ENCODE results near the gene ZEB1.
"Not testable (repeated sequence)": the region's sequence is repeated elsewhere in the genome, so short reads cannot be mapped to it uniquely, and the experiment has no call there.

The ZEB1 gene

DNA sequence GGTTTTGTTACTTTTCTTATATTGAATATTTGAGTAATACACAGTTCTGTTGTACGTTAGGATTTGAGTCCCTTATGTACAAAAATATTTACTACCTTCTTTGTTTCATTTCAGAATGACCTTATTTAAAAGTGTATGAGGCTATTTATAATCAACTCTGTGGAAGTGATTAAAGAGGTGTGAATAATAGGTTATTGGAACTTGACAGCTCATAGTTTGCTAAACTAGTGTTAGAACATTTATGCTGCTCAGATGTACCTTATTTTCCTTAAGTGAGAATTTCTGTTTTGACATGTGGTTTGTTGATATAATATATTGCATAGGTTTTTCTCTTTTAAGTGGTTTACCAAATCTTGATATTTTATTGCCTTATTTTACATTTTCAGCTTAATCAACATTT lies 105.5 kb downstream of the ZEB1 start:
- no peak for DNase-seq (ENCODE audit: low read depth)

GRCh38 chr10:31426401-31426800 lies 107.4 kb downstream of the ZEB1 start:
- no peak for DNase-seq (ENCODE audit: low read depth)

DNA sequence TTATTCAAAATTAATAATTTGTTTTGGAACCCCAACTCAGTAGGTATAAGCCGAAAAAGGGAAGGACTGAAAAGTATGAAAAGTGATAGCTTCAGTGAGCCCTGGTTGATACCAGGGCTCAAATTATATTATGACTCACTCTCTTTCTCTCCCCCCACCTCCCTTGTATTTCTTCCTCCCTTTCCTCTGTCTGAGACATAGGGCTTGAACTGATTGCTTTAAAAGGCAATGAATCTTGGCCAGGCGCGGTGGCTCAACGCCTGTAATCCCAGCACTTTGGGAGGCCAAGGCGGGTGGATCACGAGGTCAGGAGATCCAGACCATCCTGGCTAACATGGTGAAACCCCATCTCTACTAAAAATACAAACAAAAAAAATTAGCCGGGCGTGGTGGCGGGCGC lies 108.3 kb downstream of the ZEB1 start:
- not testable (repeated sequence) for DNase-seq (ENCODE audit: low read depth)

GRCh38 chr10:31428499-31428898 lies 109.5 kb downstream of the ZEB1 start:
- not testable (repeated sequence) for DNase-seq (ENCODE audit: low read depth)

- DNase-seq (ENCODE audit: low read depth), result no peak
Measured at GRCh38 chr10:31431021-31431420, 112.0 kb downstream of the ZEB1 start.

GRCh38 chr10:31437959-31438358 lies 118.9 kb downstream of the ZEB1 start:
- DNase-seq (ENCODE audit: low read depth), result no peak

- no peak for DNase-seq (ENCODE audit: low read depth)
Measured at GRCh38 chr10:31451766-31452165, 132.8 kb downstream of the ZEB1 start.

DNA sequence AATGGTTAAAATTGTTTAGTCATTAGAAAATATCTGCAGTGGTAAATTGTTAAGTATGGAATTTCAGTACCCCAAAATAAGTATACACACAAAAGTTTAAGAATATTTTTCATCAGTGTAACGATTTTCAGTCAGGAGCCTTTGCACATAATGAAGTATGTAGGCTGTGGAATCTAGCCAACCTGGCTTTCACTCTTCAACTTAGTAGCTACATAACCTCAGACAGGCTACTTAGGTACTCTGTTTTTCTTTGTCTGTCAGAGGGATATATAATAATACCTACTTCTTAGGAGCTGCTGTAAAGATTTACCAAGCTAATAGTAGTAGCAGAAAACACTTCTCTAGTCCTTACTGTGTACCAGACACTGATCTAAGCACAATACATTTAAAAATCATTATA lies 137.5 kb downstream of the ZEB1 start:
- DNase-seq (ENCODE audit: low read depth), result no peak

DNA sequence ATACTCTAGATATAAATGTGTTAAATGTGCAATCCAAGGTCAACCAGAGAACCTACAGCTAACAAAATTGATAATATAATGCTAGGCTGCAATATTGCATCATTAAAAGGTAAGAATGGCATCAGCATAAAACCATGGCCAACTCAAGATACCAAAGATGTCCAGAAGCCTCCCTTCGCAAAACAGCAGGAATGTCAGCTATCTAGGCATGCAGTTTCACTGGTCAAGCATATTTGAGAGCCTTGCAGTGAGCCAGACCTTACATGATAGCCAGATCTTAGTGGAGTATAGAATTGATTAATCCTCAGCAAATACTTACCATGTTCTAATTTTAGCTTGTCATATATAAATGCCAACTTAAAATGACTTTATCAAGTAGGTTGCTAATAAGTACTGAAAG lies 138.8 kb downstream of the ZEB1 start:
- no peak for DNase-seq (ENCODE audit: low read depth)

- DNase-seq (ENCODE audit: low read depth), result no peak
Measured at GRCh38 chr10:31458974-31459373, 140.0 kb downstream of the ZEB1 start.

GRCh38 chr10:31460242-31460641 lies 141.2 kb downstream of the ZEB1 start:
- no peak for DNase-seq (ENCODE audit: low read depth)

- no peak for DNase-seq (ENCODE audit: low read depth)
Measured at GRCh38 chr10:31464552-31464951, 145.5 kb downstream of the ZEB1 start.

DNA sequence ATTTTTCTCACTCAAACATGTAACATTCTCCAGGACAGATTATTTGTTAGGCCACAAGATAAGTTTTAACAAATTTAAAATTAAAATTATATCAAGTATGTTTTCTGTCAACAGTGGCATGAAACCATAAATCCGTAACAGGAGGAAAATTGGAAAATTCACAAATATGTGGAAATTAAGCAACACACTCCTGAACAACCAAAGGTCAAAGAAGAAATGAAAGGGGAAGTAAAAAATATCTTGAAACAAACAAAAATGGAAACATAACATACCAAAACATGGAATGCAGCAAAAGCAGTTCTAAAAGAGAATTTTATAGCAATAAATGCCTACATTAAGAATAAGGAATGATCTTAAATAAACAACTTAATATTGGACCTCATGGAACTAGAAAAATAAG lies 147.3 kb downstream of the ZEB1 start:
- DNase-seq (ENCODE audit: low read depth), result no peak

DNA sequence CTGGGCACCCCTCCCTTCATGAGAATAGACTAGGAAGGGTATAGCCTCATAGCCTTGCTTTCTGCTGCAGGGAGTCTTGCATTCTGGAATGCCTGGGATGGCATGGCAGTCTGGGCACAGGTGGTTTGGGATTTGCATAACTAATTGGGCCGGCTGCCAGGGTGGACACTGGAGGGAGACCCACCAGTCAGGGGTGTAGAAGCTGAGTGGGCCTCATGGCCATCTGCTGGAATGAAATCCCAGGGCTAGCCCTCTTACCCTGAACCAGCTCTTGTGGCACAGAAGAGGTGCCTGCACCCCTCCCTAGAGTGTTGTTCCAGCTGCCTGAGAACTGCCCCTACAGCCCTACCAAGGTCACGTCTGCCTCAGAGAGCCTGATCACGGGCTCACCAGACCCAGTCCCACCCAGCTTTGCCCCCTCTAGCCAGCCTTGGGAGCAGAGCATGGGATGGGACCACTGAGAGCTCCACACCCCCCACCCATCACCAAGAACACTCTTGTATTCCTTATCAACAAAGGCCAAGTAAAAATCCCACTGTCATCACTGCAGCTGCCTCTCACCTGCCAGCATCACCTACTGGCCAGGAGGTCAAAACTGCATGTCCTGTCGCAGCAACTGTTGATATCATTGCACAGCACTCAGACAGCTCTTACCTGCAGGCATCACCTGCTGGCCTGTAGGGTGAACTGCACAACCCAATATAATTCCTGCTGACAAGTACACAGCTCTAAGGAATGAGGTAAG lies 148.9 kb downstream of the ZEB1 start:
- no peak for DNase-seq (ENCODE audit: low read depth)

DNA sequence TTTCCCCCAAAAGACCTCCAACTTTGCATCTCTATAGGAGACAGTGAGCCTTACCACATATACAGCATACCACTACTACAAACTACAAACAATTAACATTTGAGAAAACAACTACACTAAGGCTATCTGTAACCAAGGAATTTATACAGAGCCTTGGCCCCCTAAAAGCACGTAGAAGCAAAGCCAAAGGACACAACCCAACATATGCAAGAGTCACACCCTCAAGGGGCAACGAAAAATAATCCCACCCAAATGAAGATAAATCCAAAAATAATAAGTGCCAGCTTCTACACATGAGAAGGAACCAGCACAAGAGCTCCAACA lies 149.5 kb downstream of the ZEB1 start:
- DNase-seq (ENCODE audit: low read depth), result no peak

- no peak for DNase-seq (ENCODE audit: low read depth)
Measured at GRCh38 chr10:31475519-31475918, 156.5 kb downstream of the ZEB1 start.

GRCh38 chr10:31476088-31476487 lies 157.1 kb downstream of the ZEB1 start:
- no peak for DNase-seq (ENCODE audit: low read depth)

GRCh38 chr10:31477584-31477983 lies 158.6 kb downstream of the ZEB1 start:
- no peak for DNase-seq (ENCODE audit: low read depth)

DNA sequence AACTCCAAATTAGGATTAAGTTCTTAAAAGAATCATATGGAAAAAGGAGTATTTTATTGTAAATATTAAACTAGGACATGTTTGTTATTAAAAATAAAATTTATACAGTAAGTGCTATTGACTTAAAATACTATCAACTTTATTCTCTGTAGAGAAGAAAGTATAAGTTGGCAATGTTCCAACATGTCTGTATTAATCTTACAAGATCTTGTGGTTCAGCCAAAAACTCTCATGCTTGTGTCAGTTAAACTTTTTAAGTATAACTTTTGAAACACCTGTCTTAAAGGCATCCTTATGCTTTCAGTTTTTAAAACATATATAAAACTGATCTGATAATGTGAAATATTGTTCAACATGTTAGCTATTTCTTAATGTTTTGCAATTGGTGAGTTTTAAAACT lies 160.7 kb downstream of the ZEB1 start:
- DNase-seq (ENCODE audit: low read depth), result no peak

DNA sequence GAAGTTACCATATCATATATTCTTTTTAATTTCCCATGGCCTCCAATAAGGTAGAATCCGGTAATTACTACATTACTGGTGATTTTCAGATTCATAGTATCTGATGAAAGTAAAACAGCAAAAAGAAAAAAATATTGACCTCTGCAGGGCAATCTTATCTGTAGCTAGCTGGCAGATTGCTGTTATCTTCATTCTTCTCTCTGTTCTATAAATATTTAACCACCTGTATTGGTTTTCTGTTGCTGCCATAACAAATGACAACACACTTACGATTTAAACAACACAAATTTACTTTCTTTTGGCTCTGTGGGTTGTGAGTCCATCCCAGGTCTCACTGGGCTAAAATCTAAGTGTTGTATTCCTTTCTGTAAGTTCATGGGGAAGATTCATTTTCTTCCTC lies 164.5 kb downstream of the ZEB1 start:
- no peak for DNase-seq (ENCODE audit: low read depth)

DNA sequence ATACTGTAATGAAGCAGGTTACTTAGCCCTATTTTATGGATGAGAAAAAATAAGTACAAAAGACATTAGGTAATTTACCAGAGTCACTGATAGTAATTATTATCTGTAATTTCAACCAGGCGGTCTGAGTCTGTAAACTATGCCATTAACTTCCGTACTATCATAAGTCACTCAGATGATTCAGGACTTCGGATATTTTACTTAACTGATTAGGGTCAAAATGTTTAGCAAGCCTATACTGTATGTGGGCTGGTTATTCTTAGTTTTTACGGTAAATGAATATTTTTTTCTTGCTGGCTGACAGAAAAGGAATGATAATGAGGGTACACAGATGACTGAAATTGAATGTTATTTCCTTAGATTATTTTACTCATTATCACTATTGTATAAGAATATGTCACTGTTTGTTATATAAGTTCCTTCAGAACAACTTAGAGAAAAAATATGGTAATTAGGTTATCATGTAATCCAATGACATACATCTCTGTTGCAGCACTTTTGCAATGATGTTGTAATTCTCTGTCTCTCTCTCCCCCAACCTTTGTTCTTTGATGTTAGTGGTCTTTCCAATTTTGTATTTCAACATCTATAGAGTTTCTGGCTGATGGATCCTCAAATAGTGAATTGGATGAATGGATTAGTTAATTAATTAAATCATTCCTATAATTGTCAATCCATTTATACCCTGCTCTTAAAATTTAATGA lies 165.6 kb downstream of the ZEB1 start:
- DNase-seq (ENCODE audit: low read depth), result no peak

DNA sequence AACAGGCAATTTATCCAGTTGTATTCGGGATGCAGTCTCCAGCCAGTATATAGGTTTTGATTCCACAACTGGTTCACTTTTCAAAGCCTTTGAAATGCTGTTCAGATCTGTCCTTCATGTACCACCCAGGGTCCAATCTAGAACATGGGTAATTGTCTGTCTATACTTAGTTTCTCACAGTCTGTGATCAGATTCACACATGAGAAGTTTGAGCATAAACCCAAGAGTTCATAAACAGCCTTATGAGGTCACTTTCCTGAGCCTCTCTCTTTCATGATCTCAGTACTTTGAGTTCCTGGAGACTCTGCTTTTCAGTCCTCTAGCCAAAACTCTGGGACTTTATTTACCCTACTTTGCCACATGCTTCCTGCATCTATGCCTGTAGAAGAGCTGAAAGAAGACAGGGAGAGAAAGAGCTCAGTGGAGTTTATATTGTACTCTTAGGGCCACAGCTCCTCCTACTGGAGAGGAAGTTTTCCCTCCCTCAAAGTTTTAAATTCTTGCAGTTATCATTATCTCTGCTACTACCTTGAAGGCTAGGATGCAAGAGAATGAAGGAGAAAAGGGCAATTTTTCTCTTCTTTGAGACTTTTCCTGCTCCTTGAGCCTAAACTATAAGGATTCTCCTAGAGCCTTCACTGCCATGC lies 172.0 kb downstream of the ZEB1 start:
- DNase-seq (ENCODE audit: low read depth), result no peak

DNA sequence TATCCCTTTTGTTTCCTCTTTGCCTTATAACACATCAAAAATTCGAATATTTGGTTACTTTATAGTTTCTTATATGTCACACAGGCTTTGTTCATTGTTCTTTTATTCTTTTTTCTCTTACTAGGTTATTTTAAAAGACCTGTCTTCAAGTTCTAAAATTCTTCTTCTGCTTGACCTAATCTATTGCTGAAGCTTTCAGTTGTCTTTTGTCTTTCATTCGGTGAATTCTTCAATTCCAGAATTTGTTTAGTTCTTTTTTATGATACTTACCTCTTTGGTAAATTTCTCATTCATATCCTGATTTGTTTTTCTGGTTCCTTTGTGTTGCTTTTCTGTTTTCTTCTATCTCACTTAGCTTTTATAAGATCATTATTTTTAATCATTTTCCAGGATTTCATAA lies 188.4 kb downstream of the ZEB1 start:
- DNase-seq (ENCODE audit: low read depth), result no peak

DNA sequence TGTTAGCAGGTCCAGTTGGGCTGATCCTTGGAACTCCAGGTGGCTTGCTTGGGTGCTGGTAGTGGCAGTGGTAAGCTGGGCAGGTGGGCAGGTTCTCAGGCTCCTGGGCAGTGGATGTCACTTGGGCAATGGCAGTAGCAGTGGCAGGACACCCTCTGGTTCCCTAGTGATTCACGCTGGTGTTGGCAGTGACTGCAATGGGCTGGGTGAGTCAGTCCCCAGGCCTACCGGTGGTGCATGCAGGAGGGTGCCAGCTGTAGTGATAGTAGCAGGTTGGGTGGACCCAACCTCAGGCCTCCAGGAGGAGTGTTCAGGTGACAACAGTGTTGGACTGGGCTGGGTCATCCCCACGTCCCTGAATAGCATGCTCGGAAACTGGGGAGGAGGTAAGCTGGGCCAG lies 189.2 kb downstream of the ZEB1 start:
- no peak for DNase-seq (ENCODE audit: low read depth)
